DMS 273 (cell line): ENCODE measurements around the gene ATXN10.
"Not testable (repeated sequence)": the region's sequence is repeated elsewhere in the genome, so short reads cannot be mapped to it uniquely, and the experiment has no call there.

Experiments
- DNase-seq: peaks from one replicate; lab custom pipeline; 2025; ENCODE audit not compliant: unreplicated experiment; lab: John Stamatoyannopoulos, UW

Gene ATXN10, protein sequence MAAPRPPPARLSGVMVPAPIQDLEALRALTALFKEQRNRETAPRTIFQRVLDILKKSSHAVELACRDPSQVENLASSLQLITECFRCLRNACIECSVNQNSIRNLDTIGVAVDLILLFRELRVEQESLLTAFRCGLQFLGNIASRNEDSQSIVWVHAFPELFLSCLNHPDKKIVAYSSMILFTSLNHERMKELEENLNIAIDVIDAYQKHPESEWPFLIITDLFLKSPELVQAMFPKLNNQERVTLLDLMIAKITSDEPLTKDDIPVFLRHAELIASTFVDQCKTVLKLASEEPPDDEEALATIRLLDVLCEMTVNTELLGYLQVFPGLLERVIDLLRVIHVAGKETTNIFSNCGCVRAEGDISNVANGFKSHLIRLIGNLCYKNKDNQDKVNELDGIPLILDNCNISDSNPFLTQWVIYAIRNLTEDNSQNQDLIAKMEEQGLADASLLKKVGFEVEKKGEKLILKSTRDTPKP

DNA sequence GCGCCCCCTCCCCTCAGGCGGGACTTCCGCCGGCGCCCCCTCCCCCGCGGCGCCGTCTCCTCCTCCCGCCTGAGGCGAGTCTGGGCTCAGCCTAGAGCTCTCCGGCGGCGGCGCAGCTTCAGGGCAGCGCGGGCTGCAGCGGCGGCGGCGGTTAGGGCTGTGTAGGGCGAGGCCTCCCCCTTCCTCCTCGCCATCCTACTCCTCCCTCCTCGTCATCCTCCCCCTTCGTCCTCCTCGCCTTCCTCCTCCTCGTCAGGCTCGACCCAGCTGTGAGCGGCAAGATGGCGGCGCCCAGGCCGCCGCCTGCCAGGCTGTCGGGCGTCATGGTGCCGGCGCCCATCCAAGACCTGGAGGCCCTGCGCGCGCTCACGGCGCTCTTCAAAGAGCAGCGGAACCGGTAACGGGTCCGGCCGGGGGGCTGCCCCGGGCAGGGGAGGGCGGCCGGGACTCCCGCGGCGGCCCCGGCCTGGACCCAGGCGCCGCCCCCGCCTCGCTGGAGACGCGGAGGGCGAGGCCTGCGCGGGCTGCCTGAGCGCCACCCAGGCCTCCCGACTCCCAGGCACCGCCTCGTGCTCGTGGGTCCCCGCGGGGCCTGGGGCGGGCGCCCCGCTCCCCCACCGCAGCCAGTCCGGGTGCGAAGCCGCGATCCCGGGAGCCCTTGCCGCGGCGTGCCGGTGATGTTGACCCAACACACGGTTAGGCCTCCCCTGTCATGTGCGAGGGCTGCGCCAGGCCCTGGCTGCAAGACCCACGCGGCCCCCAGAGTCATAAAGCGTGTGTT lies at the start of gene ATXN10:
Gene ATXN10 (plus strand): TSS at position 52 of the 781 bp plus-strand sequence. CDS start 230 bp downstream, at position 282.
- peak; percentile 83 for DNase-seq

DNA sequence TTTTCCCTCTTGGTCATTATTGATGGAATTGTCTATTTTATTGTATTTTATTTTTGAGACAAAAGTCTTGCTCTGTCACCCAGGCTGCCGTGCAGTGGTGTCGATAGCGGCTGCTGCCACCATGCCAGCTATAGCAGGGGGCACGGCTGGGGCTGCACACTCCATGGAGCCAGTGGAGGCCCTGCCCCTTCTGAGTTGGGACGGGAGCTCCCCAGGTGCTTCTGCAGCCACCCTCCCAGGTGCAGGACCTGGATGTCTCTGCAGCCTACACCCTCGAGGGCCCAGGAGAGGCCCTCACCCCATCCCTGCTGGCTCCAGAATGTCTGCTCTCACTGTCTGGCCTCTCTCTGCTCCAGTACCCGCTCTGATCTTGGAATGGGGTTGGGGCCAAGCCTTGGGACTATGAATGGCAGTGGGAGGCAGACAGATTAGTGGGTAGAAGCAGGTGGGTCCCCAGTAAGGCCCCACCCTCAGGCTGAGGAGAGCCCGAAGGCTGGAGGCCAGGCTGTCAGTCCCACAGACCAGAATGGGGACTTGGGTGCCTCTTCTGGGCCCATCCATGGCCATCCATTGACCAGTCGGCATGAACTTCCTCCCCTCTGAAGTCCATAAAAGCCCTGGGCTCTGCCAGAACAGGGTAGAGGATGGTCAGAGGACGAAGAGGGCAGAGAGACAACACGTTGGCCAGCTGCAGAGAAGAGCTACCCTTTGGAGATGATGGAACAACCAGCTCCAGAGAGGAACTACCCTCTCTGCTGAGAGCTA lies 49.6 kb upstream of the ATXN10 start:
- no peak for DNase-seq

DNA sequence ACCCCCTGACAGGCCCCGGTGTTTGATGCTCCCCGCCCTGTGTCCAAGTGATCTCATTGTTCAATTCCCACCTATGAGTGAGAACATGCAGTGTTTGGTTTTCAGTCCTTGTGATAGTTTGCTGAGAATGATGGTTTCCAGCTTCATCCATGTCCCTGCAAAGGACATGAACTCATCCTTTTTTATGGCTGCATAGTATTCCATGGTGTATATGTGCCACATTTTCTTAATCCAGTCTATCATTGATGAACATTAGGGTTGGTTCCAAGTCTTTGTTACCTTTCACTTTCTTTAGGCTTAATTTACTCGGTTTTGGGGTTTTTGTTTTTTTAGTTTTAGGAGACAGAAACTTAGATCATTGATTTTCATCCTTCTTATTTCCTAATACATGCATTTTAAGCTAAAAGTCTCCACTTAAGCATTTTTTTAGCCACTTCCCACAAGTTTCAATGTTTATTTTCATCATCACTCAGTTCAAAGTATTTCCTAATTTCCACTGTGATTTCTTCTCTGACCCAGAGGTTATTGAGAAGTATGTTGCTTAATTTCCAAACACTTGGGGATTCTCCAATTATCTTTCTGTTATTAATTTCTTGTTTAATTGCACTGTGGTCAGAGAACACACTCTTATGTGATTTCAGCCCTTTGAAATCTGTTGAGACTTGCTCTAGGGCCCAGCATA lies 48.0 kb upstream of the ATXN10 start:
- DNase-seq: not testable (repeated sequence)

DNA sequence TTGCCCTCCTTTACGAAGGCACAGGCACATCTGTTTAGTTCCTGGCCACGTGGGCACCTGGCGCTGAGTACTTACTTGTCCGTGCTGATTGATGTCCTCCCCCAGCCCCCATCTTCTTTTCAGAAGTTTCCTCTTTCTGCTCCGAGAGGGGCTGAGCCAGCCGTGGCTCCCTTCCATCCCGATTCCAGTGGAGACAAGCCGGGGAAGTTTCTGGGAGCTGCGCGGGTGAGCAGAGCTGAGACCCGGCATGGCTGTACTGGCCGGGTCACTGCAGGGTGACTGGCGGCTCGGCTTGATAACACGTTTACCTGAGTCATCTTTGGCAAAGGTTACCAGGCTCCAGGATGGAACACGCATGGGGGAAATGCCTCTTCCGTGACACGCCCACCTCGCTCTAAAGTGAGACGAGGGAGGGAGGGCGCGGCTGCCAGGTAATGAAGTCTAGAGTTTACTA lies 45.4 kb upstream of the ATXN10 start:
- DNase-seq: no peak

DNA sequence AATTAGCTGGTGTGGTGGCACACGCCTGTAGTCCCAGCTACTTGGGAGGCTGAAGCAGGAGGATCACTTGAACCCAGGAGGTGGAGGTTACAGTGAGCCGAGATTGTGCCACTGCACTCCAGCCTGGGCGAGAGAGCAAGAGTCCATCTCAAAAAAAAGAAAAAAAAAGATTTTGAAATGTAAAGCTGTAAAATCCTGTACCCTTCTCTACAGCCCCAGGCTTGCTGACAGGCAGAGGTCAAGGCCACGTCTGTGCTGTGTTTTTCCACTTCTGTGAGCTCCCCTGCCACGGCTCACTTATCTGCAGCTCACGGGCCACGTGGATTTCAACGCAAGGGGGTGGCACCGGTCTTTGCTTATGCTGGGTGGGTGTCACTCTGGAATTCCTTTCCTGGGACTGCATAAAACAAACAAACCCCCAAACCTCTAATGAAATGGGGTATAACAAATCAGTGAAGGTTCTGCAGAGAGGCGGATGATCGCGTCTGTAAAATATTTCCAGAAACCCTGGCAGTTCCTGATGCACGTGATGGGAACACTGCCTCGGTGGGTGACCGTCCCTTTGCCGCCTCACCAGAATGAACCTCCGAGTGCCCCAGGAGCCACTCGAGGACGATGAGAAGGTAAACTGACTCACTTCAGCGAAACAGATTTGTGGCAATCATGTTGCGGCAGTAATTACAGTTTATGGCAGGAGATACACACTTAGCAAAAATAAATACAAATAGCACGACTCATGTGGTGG lies 44.0 kb upstream of the ATXN10 start:
- no peak for DNase-seq

DNA sequence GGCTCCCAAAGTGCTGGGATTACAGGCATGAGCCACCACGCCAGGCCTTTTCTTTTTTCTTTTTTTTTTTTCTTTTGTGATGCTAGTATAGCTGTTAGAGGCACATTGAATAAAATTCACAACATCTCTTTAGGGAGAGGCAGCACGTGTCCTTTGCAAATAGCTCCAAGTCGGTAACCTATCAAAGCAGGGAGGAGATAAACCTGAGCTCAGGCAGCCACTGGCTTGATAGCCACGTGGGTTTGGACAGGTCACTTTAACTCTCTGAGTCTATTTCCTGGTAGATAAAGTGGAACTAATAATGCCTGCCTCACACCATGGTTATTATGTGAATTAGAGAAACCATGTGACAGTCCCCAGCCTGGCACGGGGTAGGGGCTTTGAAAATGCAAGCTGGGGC lies 43.1 kb upstream of the ATXN10 start:
- no peak for DNase-seq

DNA sequence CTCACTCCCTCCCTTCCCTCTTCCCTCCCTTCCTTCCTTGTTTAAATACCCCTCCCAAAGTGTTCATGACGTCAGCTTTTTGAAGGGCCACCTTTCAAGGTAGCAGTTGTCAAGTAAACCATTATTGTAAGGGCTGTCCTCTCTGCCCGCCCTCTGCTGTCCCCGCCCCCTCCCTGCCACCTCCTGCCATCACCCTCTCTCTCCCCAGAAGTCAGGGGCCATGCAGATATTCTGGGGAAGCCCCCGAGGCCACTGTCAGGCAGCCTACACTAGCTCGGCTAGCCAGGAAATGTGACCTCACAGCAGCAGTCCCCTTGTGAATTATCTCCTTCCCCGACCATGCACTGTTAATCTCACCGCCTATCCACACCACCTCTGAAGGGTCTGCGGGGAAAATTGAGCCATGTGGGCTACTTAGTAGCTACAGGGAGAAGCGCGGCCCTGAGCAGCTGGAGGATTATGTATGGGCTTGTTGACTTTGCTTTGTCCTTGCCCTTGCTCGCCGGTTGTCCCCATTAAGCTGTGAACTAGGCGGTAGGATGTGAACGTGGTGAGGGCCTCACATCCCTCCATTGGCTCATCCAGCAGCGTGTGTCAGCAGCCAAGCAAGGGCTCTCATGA lies 42.1 kb upstream of the ATXN10 start:
- DNase-seq: no peak

DNA sequence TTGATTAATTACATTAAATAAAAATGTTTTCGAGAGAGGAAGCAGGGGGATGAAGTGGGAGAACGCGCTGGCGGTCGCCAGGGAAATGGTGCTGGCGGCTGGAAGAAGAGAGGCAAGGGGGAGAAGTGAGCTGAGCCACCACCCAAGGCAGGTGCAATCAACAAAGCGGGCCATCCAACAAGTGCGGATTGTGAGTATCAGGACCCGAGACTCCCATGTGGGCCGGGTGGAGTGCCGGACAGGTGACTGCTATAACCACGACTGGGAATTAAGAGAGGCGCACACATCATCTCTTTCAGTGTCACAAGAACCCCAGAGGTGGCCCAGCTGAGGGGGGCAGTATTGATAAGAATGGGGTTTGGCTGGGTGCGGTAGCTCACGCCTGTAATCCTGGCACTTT lies 41.2 kb upstream of the ATXN10 start:
- no peak for DNase-seq

DNA sequence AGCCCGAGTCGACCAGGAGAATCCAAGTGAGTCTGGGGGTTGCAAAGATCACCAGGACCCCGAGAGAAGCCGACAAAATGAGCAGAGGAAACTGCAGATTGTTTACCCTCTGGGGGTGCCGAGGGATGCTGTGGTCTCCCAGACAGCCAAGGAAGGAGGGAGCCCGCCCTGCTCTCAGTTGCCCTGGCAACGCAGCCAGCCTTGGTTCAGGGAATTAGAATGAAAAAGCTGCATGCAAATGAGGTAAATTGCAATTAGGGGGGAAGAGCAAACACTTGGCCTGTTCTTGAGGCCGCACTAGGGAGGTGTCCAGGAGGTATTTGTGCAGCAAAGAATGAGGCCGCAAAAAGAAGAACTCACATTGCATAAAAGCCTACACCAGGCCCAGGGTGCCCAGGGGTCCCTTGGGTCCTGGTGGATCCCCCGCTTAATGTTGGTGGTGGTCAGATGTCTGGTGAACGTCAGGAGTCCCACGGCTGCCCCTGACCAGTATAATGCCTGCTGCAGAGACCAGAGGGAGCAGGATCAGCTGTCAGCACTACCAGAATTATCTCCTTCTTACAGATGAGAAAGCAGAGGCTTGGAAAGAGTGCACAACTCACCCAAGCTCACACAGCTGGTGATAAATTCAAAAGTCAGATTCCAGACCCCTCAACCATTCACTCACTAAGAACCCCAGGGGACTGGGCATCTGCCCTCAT lies 40.3 kb upstream of the ATXN10 start:
- no peak for DNase-seq

DNA sequence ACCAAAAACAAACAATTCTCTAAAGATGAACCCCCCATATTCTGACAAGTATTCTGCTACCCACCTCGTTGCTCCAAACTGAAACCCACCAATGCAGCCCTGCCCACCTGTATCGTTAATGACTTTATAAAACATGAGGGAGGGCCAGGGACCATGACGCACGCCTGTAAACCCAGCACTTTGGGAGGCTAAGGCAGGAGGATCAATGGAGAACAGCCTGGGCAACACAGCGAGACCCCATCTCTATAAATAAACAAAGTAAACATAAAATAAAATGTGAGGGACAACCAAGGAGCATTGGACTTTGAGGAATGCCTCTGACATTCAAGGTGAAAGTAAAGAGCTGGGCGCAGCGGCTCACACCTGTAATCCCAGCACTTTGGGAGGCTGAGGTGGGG lies 39.8 kb upstream of the ATXN10 start:
- DNase-seq: no peak

DNA sequence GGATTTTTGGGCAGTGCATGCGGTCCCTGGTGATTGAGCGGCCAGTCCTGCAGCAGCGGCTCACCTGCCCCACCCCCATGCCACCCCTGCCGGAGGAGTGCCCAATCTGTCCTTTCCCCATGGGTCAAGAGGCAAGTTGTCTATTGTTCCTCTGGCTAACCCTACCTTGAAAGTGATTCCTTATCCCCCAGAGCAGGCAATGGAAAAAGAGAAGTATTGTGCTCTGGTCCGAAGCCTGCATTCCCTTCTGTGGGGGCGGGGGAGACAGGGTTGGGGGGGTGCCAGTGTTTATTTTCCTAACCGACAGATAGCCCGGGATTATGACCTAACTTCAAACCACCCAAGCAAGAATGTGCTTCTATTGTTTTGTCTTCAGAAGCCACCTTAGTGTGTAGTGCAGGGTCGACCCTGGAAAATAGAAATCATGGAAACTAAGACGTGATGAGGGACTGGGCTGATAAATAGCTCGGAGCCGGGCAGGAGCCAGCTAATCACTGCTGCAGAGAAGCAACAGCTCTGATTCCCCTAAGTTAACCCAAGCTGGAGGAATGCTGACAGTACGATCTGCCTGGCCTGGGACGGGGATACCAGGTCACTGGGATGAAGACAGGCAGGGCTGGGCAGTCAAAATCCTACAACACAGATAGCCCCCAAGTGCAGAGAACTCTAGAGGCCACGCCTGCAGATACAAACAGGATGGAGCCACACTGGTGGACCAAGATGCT lies 38.7 kb upstream of the ATXN10 start:
- DNase-seq: no peak

DNA sequence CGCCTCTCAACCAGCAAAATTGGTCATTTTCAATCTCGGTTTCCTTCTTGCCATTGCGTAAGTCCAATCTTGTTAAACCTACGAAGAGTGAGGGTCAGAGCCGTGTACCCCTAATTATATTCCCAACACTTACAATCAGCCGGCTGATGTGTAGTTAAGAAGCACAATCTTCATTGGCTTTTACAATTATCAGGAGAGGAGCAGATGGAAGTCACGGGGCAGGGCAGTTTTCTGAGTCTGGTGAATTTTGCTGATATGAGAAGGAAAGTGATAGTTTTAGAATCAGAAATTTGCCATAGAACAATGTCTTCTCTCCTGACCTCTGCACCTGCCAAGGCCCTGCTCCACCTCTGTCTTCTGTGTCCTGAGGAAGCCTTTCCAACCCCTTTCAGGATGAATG lies 35.0 kb upstream of the ATXN10 start:
- no peak for DNase-seq

DNA sequence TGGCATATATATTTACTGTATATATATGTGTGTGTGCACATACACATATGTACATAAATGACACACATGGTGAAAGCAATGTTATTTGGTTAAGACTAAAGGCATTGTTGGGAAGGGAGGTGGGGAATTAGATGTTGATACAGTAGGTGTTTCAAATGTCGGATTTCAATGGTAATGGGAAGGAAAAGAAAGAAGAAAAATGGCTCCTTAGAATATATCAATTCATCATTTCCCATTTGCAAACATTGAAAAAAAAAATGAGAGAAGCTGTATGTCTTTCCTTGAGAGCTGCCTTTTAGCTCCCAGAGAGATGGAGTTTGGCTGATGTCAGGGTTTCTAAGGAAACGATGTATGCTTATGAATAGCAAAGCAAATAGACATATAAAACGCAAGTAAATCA lies 33.4 kb upstream of the ATXN10 start:
- no peak for DNase-seq

DNA sequence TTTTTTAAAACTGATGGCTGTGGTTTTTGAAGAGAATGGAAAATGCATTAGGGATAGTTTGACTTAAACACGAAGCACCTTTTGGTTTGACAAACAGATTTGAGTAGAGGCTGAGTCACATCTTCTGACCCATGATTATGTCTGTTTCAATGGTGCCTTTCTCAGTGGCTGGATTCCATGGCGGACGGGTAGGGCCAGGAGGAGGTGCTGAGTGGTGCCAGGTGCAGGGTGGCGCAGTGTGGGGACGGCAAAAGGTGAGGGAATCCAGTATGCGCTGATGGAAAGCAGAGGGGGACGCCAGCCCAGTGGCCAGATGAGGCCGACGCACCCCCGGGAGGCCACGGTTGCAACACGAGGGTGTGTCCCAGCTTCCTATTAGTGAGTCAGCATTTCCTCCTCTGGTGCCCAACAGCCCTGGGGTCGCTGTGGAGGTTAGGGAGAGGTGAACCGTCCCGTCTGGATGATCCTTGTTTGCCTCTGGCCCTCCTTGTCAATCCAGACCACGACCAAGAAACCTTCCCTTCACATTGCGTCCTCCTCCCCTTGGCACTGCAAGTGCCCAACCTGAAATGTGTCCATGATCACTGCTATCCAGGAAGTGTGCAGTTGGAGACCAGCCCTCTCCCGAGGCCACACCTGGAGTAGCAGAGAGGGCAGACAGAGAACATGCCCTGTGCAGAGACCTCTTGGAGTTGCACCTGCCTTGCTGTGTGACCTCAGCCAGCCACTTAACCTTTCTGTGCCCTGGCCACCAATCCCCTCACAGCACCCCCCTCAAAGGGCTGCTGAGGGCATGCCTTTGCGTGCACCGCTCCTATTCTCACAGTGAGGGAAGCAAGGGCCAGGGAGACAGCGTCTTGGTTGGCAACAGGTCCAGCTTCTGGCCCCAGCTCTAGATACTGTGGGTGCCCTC lies 32.5 kb upstream of the ATXN10 start:
- no peak for DNase-seq

DNA sequence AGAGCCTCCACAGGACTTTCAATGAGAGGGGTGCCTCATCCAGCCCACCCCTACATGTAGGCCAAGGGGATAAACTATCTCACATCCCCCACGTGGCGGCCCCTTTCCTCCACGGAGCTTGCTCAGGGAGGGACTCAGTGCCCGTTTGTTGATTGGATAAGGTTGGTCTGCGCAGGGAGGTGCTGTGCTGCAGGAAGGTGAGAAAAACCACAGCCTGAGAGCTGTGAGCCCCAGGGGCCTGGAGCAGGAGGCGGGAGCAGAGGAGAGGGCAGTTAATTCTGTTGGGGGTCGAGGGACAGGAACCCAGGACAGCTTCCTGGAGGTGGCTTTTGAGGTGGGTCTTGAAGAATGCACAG lies 31.9 kb upstream of the ATXN10 start:
- no peak for DNase-seq

DNA sequence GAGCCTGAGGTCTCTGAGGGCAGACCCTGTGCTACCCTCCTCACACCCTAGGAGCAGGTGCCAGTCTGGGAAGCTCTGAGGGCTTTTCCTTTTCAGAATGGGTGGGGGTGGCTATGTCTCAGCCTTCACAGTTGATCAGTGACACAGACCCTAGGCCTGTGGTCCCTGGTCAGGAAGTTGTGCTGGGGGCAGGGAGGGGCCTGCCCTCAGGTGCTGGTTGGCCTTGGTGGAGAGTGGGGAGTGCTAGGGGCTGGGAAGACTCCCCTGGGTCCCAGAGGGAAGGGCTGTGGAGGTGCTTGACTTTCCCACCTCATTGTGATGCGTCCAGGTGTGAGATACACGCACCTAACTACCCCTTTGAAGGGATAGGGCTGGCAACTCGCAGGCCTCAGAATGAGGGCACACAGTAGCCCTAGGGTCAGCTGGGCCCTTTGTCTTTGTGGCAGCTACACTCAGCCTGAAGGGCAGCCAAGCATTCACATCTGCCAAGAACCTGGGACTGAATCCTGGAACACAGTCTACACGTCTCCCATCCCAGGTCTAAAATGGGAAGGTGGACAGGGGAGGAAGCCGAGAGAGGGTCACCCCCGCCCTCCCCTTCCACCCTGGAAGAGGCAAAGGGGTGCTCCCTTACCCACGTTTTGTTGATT lies 31.2 kb upstream of the ATXN10 start:
- DNase-seq: no peak
